Body of pancreas (tissue), 4 donors: Measurements from ENCODE around the gene CDX2.

Source experiments
- CTCF ChIP-seq, 7 experiments: fragments of 450-650 bp in 4 of 7; fragments of 200-600 bp in 3 of 7; sonication (generic) in 3 of 7; IDR thresholded peaks; one replicate each; pipeline ENCODE4 v1.5.1; 2016 to 2019; ENCODE audit warnings: antibody characterized with exemption in 7 of 7
- POLR2A ChIP-seq, 3 donors: fragments of 450-650 bp; IDR thresholded peaks; one replicate each; pipeline ENCODE4 v1.6.1; 2016; ENCODE audit warnings: antibody characterized with exemption in 3 of 3, mild to moderate bottlenecking in 2 of 3

- TF ChIP-seq POLR2A (IDR thresholded peaks at IDR 0.05) (no peak), CTCF (IDR thresholded peaks at IDR 0.05) (no peak)
Observed at GRCh38 chr13:27942972-27943371, 26.1 kb downstream of the CDX2 start.
